NCI-H2107 (cell line): ENCODE measurements around the gene ZNF689.
"Not testable (repeated sequence)": the region's sequence is repeated elsewhere in the genome, so short reads cannot be mapped to it uniquely, and the experiment has no call there.

ENCODE experiments used
- DNase-seq: peaks from one replicate; lab custom pipeline; 2025; lab: John Stamatoyannopoulos, UW

ZNF689 gene

DNA sequence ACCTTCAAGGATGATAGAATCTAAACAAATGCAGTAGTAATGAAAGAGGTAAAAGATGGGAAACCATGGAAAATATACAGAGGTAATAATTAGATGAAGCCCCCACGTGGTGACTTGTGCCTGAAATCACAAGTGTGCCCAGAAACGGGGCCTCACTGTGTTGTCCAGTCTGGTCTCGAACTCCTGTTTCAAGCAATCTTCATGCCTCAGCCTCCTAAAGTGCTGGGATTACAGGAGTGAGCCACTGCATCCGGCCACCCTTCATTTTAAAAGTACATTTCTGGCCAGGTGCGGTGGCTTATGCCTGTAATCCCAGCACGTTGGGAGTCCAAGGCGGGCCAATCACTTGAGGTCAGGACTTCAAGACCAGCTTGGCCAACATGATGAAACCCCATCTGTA lies 26.4 kb upstream of the ZNF689 start:
- DNase-seq, result no peak

DNA sequence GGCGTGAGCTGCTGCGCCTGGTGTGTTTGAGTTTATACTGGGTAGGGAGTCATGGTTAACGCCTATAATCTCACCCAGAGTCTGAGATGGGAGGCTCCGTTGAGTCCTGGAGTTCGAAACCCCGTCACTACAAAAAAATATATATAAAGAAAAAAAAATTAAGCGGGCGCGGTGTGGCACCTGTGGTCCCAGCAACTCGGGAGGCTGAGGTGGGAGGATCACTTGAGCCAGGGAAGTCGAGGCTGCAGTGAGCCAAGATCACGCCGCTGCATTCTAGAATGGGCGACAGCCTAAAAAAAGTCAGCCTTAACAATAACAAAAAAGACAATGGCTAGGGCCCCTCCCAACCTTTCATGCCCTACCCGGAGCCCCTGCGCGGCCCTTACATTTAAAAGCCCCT lies 23.3 kb upstream of the ZNF689 start:
- DNase-seq, result no peak

DNA sequence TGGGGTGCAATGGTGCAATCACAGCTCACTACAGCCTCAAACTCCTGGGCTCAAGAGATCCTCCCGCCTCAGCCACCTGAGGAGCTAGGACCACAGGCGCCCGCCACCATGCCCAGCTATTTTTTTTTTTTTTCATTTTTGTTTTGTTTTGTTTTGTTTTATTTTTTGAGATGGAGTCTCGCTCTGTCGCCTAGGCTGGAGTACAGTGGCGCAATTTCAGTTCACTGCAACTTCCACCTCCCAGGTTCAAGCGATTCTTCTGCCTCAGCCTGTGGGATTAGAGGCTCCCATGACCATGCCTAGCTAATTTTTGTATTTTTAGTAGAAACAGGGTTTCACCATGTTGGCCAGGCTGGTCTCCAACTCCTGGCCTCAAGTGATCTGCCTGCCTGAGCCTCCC lies 22.3 kb upstream of the ZNF689 start:
- DNase-seq, result not testable (repeated sequence)

DNA sequence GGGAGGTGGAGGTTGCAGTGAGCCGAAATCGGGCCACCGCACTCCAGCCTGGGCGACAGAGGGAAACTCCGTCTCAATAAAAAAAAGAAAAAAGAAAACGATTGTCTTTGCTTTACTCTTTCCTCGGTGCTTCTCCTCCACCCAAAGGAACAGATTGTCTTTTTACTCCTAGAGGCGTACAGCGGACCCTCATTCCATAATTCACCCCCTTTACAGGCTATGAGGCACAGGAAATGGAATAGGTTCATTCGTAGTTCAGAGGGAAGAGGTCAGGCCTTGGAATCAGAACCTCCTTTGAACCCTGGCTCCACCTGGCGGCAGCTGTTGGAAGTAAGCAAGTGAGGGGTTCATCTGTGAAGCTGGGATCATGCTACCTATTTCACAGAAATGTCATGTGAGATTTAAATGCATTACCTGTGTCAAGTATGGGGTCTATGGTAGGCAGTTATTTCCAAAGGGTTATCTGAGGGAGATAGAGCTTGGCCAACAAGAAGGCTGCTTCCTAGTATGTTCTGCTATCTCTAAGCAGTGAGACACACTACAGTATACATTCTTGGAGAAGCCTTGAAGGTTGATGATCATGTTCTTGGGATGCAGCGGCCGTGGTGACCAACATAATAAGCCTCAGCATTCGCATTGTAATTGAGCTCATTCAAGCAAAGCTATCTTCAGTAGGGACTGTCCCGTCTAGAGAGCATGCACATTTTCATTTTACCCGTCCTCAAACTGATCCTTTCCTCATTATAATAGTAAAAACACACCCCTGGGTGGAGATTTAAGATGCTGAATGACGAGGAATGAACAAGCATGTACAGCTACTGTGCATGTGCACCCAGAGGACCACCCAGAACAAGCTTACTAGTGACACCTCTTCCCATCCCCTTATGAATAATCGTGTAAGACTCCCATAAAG lies 18.7 kb upstream of the ZNF689 start:
- DNase-seq, result peak; percentile 7

DNA sequence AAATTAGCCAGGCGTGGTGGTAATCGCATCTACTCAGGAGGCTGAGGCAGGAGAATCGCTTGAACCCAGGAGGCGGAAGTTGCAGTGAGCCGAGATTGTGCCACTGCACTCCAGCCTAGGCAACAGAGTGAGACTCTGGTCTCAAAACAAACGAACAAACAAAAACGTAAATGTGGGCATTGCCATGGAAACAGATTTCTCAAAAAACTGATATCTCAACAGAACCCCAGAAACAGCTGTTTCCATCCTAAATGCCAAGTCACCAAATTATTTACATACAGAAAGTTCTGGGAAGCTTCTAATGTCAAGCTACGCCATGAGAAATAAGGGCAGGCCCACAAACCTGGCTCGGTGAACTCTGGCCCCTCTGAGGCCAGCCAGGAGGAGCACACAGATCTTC lies 16.0 kb upstream of the ZNF689 start:
- DNase-seq, result no peak

DNA sequence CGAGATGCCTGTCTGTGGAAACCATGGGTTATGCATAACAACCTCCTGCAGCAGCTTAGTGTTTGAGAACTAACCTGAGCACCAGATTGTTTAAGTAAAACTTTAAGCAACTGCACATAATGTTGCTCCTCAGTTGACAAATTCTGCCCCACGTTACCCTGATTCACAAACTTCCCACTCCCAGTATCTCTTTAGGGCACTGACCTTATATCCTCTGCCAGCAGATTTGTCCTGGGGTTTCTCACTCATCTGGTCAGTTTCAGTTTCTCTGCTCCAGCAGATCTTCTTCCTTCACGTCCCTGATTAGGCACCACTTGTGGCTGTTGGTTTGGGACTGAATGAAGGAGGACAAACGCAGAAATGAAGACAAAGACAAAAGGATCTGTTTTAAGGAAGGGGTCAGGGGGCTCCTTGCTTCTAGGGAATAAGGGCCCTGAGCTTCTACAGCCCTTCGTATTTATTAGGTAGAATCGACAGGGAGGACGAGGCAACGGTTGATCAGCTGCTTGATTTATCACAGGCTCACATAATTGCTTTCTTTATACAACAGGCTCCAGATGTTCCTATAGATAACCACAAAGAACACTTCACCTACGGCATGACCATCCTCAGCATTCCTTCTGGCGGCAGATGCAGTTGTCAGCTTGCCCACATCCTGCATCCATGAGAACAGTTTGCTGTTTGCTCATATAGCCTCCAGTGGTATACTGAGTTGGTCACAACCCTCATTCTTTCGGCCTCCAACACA lies 13.5 kb upstream of the ZNF689 start:
- DNase-seq, result no peak

DNA sequence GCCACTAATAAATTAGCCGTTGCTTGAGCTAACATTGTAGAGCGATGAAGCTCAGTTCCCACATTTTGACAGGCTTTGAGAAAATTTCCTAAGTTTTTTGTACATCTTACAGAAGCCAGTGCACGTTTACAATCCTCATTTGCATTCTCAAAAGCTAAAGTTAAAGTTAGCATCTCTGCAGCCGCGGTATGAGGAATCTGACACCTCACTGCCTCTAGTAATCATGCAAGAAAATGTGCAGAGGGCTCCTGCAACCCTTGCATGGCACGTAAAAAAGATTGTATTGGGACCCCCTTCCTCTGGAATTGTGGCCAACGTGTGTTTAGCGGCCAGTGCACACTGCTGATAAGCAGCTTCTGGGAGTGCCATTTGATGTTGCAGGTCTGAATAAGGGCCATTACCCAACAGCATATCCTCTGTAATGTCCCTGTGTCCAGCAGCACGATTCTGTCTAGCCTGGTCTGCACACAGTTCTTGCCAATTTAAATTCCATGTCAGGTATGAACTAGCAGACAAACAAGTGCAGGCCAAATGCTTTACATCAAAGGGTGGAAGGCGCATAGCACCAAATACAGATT lies 12.4 kb upstream of the ZNF689 start:
- DNase-seq, result no peak

DNA sequence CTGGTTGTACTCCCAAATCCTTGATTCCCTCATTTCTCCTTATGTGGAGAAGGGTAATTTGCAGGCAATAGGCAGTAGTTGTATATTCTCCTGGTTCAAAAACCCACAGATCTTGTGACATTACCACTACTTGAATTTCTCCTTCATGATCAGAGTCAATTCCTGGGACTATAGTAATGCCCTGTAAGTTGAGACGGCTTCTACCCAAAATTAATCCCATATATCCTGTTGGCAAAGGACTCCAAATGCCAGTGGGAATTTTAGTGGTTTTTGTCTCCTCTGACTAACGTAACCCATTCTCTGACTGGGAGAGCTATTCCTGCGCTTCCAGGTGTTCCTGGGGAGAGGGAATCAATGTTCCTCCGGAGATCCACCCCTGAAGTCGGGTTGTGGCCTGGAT lies 11.6 kb upstream of the ZNF689 start:
- no peak for DNase-seq

DNA sequence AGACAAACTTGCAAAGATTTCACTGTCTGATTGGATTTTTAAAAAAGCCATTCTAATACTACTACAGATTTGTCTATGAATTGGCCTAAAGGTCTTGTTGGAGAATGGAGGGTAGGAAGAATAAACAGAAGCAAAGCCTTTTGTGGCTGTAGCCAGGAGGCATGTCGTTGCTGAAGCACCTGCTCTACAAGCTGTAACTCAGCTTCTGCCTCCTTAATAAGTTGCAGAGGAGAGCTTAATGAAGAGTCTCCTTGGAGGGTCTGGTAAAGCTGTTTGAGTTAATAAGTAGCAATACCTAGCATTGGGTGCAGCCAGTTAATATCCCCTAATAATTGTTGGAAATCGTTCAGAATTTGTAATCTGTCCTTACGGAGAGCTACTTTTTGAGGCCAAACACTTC lies 10.0 kb upstream of the ZNF689 start:
- DNase-seq, result no peak

DNA sequence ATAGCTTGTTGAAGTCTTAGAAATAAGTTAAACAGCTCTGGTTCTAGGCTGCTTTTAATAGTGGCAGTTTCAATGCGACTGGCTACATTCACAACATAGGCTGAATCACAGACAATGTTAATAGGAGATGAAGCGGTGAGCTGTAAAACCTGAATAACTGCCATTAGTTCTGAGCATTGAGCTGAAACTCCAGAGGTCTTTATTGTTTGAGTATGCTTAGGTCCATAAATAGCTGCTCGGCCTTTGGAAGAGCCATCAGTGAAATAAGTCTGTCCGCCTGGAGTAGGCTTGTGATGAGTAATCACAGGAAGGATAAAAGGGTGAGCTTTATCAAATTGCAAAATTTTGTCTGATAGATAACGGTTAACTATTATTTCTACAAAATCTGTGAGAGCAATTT lies 9.4 kb upstream of the ZNF689 start:
- no peak for DNase-seq

DNA sequence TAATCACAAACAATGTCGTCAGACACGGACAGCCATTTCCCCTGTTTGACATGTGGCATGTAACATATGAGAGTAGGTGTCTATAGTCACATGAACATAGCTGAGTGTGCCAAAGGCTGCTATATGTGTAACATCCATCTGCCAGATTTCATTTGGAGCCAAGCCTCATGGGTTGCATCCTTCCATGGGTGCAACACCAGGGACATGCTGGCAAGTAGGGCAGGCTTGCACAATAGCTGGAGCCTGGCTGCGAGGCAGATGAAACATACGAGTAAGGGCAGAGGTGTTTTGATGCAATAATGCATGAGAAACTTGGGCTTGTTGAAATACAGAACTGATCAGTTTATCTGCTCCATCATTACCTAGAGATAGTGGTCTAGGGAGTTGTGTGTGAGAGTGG lies 9.0 kb upstream of the ZNF689 start:
- no peak for DNase-seq

DNA sequence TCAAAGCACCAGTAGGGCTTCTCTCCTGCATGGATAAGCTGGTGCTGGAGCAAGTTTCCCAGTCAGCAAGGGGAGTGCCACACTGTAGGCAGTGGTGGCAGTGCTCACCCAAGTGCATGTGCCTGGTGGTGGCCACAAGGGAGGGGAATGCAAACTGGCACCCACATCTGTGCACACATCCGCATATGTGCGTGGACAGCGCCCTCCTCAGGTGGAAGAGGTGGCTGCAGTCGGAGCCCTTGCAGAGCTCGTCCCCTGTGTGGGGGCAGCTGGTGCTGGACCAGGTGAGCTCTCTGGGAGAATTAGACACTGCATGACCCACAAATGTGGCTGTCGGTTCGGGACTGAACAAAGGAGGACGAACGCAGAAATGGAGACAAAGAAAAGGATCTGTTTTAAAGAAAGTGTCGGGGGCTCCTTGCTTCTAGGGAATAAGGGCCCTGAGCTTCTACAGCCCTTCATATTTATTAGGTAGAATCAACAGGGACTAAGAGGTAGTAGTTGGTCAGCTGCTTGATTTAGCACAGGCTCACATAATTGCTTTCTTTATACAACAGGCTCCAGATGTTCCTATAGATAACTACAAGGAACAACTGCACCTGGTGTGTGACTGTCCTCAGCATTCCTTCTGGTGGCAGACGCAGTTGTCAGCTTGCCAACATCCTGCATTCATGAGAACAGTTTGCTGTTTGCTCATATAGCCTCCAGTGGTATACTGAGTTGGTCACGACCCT lies 5.3 kb upstream of the ZNF689 start:
- DNase-seq, result no peak

DNA sequence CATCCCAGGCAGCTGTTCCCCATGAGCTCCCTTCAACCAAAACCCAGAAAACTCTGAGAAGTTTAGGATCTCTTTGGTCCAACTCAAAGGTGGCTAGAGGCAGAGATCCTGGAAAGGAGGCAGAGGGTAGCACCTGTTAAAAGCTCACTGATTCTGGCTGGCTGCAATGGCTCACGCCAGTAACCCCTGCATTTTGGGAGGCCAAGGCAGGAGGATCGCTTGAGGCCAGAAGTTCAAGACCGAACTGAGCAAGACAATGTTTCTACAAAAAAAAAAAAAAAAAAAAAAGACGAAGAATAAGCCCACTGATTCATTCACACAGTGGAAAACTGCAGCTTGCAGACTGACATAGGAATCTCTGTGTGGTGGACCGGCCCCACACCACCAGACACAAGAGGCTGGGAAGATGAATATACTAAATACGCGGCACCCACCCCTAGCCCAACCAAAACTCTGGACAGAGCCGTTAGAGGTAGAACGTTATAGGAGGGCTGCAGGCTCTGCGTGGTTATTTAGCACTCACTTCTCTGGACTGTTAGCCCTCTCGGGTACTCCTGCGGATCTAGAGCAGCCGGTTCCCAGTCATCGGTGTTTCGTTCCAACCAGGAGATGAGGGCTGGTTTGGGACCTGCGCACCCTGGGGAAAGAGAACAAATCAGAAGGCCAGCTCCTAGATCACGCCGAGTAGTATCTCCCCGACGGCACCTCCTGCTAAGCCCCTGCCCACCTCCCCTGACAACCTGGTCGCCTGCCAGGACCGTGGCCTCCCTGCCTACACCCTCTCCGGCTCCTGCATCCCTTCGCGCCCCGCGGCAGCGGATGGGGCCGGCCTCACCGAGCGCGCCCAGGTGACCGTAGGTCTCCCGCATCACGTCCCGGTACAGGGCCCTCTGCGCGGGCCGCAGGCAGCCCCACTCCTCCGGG lies 925 bp downstream of the ZNF689 start:
- DNase-seq, result peak; percentile 24

DNA sequence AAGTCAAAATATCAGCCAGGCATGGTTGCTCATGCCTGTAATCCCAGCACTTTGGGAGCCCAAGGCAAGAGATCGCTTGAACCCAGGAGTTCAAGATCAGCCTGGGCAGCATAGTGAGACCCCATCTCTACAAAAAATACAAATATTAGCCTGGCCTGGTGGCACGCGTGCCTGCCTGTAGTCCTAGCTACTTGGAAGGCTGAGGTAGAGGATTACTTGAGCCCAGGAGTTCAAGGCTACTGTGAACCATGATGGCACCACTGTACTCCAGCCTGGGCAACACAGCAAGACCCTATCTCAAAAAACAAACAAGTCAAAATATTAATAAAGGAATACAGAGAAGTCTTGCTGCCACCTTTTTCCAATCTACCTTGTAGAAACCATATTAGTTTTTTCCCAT lies 4.2 kb downstream of the ZNF689 start:
- no peak for DNase-seq

DNA sequence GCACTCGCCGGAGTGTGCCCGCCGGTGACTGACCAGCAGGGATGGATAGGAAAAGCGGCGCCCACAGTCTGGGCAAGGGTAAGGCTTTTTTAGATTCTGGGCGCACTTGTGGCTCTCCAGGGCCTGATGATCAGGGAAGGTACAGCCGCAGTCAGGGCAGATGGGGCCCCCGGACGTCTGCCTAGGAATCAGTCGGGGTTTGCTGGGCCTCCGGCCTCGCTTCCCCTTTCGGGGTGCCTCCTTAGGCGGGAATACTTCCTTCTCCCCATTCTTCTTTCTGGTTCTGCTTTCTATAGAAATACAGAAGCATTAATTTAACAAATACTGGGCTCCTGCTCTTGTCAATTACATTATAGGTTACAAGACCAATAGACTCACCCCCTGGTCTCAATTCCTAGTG lies 5.0 kb downstream of the ZNF689 start:
- no peak for DNase-seq

DNA sequence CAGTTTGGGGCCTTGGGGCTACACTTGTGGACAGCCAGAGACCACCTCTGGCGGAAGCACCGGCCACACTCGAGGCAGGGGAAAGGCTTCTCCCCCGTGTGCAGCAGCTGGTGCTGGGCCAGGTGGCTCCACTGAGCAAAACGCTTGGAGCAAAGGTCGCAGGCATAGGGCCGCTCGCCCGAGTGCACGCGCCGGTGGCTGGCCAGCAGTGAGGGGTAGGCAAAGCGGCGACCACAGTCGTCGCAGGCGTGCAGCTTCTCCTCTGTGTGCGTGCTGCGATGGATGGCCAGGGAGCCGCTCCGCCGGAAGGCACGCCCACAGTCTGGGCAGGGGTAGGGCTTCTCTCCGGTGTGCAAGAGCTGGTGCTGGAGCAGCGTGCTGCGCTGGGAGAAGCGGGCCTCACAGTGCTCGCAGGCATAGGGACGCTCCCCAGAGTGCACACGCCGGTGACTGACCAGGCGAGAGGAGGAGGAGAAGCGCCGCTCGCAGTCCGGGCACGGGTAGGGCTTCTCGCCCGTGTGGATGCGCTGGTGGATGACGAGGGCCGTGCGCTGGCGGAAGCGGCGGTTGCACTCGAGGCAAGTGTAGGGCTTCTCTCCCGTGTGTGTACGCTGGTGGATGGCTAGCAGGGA lies 5.8 kb downstream of the ZNF689 start:
- DNase-seq, result no peak

DNA sequence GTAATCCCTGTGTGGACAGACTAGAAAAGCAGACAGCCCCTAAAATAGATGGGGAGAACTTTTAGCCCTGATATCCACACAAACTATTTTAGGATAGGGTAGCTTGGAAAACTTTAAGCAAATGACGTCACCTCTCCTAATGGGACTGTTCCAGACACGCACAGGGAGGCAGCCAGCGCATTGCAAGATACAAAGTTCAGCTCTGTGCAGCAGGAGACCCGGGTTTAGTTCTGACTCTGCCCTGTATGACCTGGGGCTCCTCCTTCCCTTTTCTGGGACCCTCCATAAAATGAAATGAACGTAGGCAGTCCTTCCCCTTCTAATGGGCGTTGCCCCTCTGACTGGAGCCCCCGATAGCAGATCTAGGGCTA lies 6.3 kb downstream of the ZNF689 start:
- DNase-seq, result no peak

DNA sequence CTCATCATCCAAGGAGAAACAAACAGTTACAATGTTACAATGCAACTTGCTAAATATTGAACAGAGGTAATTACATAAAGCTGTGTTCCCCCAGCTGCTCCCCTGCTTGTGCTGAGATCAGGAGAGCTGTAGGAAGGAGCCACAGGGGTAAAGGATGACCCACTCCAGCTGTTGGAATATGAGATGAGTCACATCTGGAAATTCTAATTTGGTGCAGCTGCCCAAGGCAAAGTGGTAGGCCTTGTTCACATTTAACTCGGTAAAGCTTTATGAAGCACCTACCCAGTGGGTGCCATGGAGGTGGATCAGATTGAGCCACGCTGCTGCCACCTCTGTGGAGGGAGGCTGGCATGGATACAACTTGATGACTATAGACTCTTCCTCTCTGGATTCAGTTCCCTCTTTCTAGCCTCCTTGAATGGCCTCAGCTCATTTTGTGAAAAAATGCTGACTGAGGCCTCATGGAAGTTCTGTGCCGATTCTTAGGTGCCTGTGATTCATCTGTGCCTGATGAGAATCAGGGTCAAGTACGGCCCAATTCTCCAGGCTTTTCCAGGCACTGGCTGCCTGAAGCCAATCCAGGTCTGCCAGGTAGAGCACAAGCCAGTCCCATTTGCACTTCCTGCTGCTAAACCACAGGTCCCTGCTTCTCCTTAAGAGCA lies 7.4 kb downstream of the ZNF689 start:
- DNase-seq, result no peak

DNA sequence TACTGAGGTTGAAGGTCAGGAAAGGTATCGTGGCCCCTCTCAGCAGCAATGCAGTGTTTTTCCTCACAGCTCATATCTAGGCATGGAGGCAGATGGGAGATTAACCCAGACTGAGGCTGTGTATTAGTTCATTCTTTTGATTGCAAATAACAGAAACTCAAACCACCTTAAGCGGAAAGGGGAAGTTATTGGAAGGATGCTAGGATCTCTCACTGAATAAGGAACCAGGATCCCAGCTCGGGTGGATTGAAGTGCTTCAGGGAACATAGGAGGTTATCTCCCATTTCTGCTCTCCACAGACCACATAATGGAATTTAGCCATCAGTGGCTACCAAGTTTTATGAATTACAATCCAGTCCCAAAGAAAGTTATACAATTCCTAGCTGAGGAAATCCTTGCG lies 8.2 kb downstream of the ZNF689 start:
- no peak for DNase-seq

DNA sequence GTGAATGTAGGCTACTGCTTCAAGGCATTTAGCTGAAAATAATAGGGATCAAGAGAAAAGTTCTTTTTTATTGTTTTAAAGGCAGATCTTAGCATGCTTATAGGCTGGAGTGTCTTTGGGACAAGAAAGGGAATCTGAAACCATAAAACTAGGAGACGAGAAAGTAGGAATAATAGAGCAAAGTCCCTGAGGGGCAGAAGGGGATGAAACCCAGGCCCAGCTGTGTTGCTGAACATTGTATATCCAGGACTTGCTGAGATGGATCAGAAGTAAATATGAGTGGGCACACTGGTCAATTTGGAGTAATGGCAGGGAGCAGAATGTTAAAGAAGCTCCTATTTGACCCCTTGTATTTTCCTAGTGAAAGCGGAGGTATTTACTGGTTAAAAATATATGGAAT lies 9.3 kb downstream of the ZNF689 start:
- no peak for DNase-seq
